Lung microvascular endothelial cell (primary cell): Measurements from ENCODE around the gene FBXO42. TPM values are rescaled to one million over a fixed set of nuclear protein-coding genes. Genes with fewer than 3 reads are reported as not detected.
"Not testable (repeated sequence)": the region's sequence is repeated elsewhere in the genome, so short reads cannot be mapped to it uniquely, and the experiment has no call there.

Source experiments
- DNase-seq, 2 donors: peaks; one replicate each; pipeline versions ENCODE4 v3.0.0 to v3.0.0-alpha.2; 2010; ENCODE audit warnings: low read depth in 2 of 2
- total RNA-seq: library from RNA; depleted of rRNA; stranded (reverse); fragments of >200 nt; gene quantifications from 2 replicates; pipeline ENCODE4 v1.2.1, GENCODE V29; 2014

FBXO42 gene
- total RNA-seq, 1 donor from 2014 or later, result 6.3 TPM

- DNase-seq, result not testable (repeated sequence)
Measured at GRCh38 chr1:16222716-16223115, 129.6 kb downstream of the FBXO42 start.

GRCh38 chr1:16221499-16221898 lies 130.8 kb downstream of the FBXO42 start:
- DNase-seq, result no peak

- no peak for DNase-seq
Measured at GRCh38 chr1:16219968-16220500, 132.2 kb downstream of the FBXO42 start.

GRCh38 chr1:16218674-16219071 lies 133.6 kb downstream of the FBXO42 start:
- no peak for DNase-seq

- no peak for DNase-seq
Measured at GRCh38 chr1:16218014-16218673, 134.1 kb downstream of the FBXO42 start.

- DNase-seq, result peak; percentile 97 to 99
Measured at GRCh38 chr1:16217061-16217785, 135.1 kb downstream of the FBXO42 start.

- peak; percentile 86 to 94 for DNase-seq
Measured at GRCh38 chr1:16215882-16216753, 136.2 kb downstream of the FBXO42 start.

- not testable (repeated sequence) for DNase-seq
Measured at GRCh38 chr1:16215240-16215639, 137.0 kb downstream of the FBXO42 start.

GRCh38 chr1:16213544-16213943 lies 138.7 kb downstream of the FBXO42 start:
- DNase-seq, result not testable (repeated sequence)

- no peak for DNase-seq
Measured at GRCh38 chr1:16213013-16213412, 139.3 kb downstream of the FBXO42 start.

GRCh38 chr1:16212251-16212961 lies 139.9 kb downstream of the FBXO42 start, which contains the start of gene ARHGEF19:
ARHGEF19 (minus strand) TSS chr1:16212652; CDS start chr1:16209054, 3,598 bp downstream.
- DNase-seq, result no peak

- DNase-seq, result no peak
Measured at GRCh38 chr1:16211824-16212223, 140.5 kb downstream of the FBXO42 start.

- no peak for DNase-seq
Measured at GRCh38 chr1:16210581-16210980, 141.7 kb downstream of the FBXO42 start.

- DNase-seq, result no peak
Measured at GRCh38 chr1:16209847-16210407, 142.4 kb downstream of the FBXO42 start.

GRCh38 chr1:16209132-16209846 lies 143.0 kb downstream of the FBXO42 start:
- DNase-seq, result no peak

GRCh38 chr1:16208270-16208987 lies 143.9 kb downstream of the FBXO42 start:
- peak in 1 of 2 donors; percentile 24 for DNase-seq

GRCh38 chr1:16207318-16208269 lies 144.7 kb downstream of the FBXO42 start:
- no peak for DNase-seq
